ENCODE data around the gene MTERF1. TPM values are rescaled to one million over a fixed set of nuclear protein-coding genes. Genes with fewer than 3 reads are reported as not detected.
"Not testable (repeated sequence)": the region's sequence is repeated elsewhere in the genome, so short reads cannot be mapped to it uniquely, and the experiment has no call there.

MTERF1 gene
- total and polyA plus RNA-seq, 5 experiments from 2014 or later: 8.0 to 33.7 (median 12.1) TPM

- Mint-ChIP-seq H3K4me1 (no peaks in the 10 kb centered on the region), H3K4me3 (no peak overlapping the region), H3K9me3 (no peaks in the 10 kb centered on the region), H3K27me3 (peaks cover 0 to 19% (median 5%) of the 10 kb centered on the region in 5 donors), H3K36me3 (no peaks in the 10 kb centered on the region), H3K27ac (no peak overlapping the region)
- no peak for ATAC-seq
- DNase-seq: no peak
- POLR2A ChIA-PET: no interaction called here
These were observed 17.9 kb upstream of the MTERF1 start for GRCh38 chr7:91898240-91898992.

GRCh38 chr7:91894781-91895480 is 14.4 kb upstream of the MTERF1 start:
- Mint-ChIP-seq H3K36me3 (no peaks in the 10 kb centered on the region), H3K4me1 (no peaks in the 10 kb centered on the region), H3K9me3 (no peaks in the 10 kb centered on the region), H3K4me3 (no peak overlapping the region), H3K27me3 (peaks cover 0 to 17% (median 7%) of the 10 kb centered on the region in 5 donors), H3K27ac (no peak overlapping the region)
- ATAC-seq: no peak
- POLR2A ChIA-PET: no interaction called here
- no peak for DNase-seq

- ATAC-seq, H3K36me3 Mint-ChIP-seq, H3K4me1 Mint-ChIP-seq, POLR2A ChIA-PET, H3K4me3 Mint-ChIP-seq, H3K27ac Mint-ChIP-seq, H3K9me3 Mint-ChIP-seq, DNase-seq: not testable (repeated sequence)
- H3K27me3 Mint-ChIP-seq: peaks cover 0 to 17% (median 7%) of the 10 kb centered on the region in 5 donors
These were observed 13.2 kb upstream of the MTERF1 start for GRCh38 chr7:91893699-91894098.

GRCh38 chr7:91892821-91893340 is 12.4 kb upstream of the MTERF1 start:
- H3K4me1 Mint-ChIP-seq: no peaks in the 10 kb centered on the region
- ATAC-seq (no peak), DNase-seq (no peak)
- H3K27me3 Mint-ChIP-seq: peaks cover 0 to 15% (median 7%) of the 10 kb centered on the region in 5 donors
- no peaks in the 10 kb centered on the region for H3K36me3 Mint-ChIP-seq
- H3K27ac Mint-ChIP-seq: no peak overlapping the region
- H3K9me3 Mint-ChIP-seq: no peaks in the 10 kb centered on the region
- POLR2A ChIA-PET: no interaction called here
- no peak overlapping the region for H3K4me3 Mint-ChIP-seq

GRCh38 chr7:91892099-91892705 is 11.7 kb upstream of the MTERF1 start:
- Mint-ChIP-seq H3K27ac (no peak overlapping the region), H3K4me1 (peaks cover 0 to under 1% (median 0%) of the 10 kb centered on the region in 4 donors), H3K36me3 (no peaks in the 10 kb centered on the region), H3K9me3 (peaks cover 0 to under 1% (median 0%) of the 10 kb centered on the region in 9 donors), H3K27me3 (peaks cover 0 to 15% (median 7%) of the 10 kb centered on the region in 5 donors), H3K4me3 (no peak overlapping the region)
- POLR2A ChIA-PET: no interaction called here
- ATAC-seq (no peak), DNase-seq (no peak)

GRCh38 chr7:91888271-91889175 is 8.0 kb upstream of the MTERF1 start:
- H3K27me3 Mint-ChIP-seq, ATAC-seq, H3K9me3 Mint-ChIP-seq, H3K4me1 Mint-ChIP-seq, H3K4me3 Mint-ChIP-seq, H3K36me3 Mint-ChIP-seq, H3K27ac Mint-ChIP-seq, POLR2A ChIA-PET: not testable (repeated sequence)
- peak in 1 of 10 donors; percentile 53 for DNase-seq

GRCh38 chr7:91887336-91888213 is 7.1 kb upstream of the MTERF1 start:
- H3K4me1 Mint-ChIP-seq, ATAC-seq, H3K27me3 Mint-ChIP-seq, H3K4me3 Mint-ChIP-seq, H3K9me3 Mint-ChIP-seq, H3K27ac Mint-ChIP-seq, H3K36me3 Mint-ChIP-seq, POLR2A ChIA-PET: not testable (repeated sequence)
- DNase-seq: peak in 1 of 10 donors; percentile 42

- Mint-ChIP-seq H3K27me3 (peaks cover 0 to 2% (median 0%) of the 10 kb centered on the region in 5 donors), H3K36me3 (peaks cover 0 to 4% (median 3%) of the 10 kb centered on the region in 3 donors), H3K27ac (no peak overlapping the region), H3K4me1 (peaks cover 10 to 25% (median 21%) of the 10 kb centered on the region in 4 donors), H3K4me3 (peak overlapping the region in 1 of 10 donors; percentile 19), H3K9me3 (peaks cover 0 to 4% (median 0%) of the 10 kb centered on the region in 9 donors)
- DNase-seq: peak in 1 of 10 donors; percentile 48
- POLR2A ChIA-PET: no interaction called here
- ATAC-seq: no peak
These were observed 3.3 kb upstream of the MTERF1 start for GRCh38 chr7:91883676-91884362.

GRCh38 chr7:91880016-91880412 is 488 bp downstream of the MTERF1 start:
- H3K9me3 Mint-ChIP-seq: peaks cover 0 to 2% (median 0%) of the 10 kb centered on the region in 9 donors
- no peak for ATAC-seq
- peaks cover 0 to 2% (median 0%) of the 10 kb centered on the region in 5 donors for H3K27me3 Mint-ChIP-seq
- H3K4me1 Mint-ChIP-seq: peaks cover 25 to 50% (median 49%) of the 10 kb centered on the region in 4 donors
- H3K4me3 Mint-ChIP-seq: peak overlapping the region; percentile 82 to 100 (median 96)
- peak overlapping the region; percentile 85 to 99 (median 96) for H3K27ac Mint-ChIP-seq
- peaks cover 9 to 31% (median 22%) of the 10 kb centered on the region in 3 donors for H3K36me3 Mint-ChIP-seq
- no peak for DNase-seq
- POLR2A ChIA-PET: interaction anchor here (0.9 to 2.4 kb wide), 6 partner anchors 61 to 1237 kb away, joined by 3 to 23 read pairs (median 4); partner anchors contain the start of genes AKAP9, ANKIB1, GATAD1 and KRIT1

- no peak for ATAC-seq
- Mint-ChIP-seq H3K36me3 (peaks cover 9 to 48% (median 39%) of the 10 kb centered on the region in 3 donors), H3K4me1 (peaks cover 26 to 54% (median 51%) of the 10 kb centered on the region in 4 donors), H3K27ac (no peak overlapping the region), H3K27me3 (no peaks in the 10 kb centered on the region), H3K4me3 (no peak overlapping the region), H3K9me3 (peaks cover 0 to 2% (median 0%) of the 10 kb centered on the region in 9 donors)
- no peak for DNase-seq
- POLR2A ChIA-PET: no interaction called here
These were observed 3.9 kb downstream of the MTERF1 start for GRCh38 chr7:91876391-91877133.

Measured in naive thymus-derived CD8-positive, alpha-beta T cell (primary cell).